ENCODE results near the gene BZW2.
A peak's percentile ranks its signal among the peaks of the same experiment; 100 is the strongest.

Gene BZW2

GRCh38 chr7:16694806-16695205 is 48.8 kb downstream of the BZW2 start:
- Mint-ChIP-seq H3K36me3 (ENCODE audit: insufficient read depth) (peaks cover 56% of the 10 kb centered on the region), H3K27ac (peak overlapping the region in 1 of 2 donors; percentile 29), H3K4me3 (no peak overlapping the region), H3K27me3 (no peaks in the 10 kb centered on the region), H3K4me1 (ENCODE audit: low read depth in 2 of 2) (no peaks in the 10 kb centered on the region), H3K9me3 (no peaks in the 10 kb centered on the region)
- no peak for ATAC-seq (replicated peaks)
- DNase-seq, result no peak

DNA sequence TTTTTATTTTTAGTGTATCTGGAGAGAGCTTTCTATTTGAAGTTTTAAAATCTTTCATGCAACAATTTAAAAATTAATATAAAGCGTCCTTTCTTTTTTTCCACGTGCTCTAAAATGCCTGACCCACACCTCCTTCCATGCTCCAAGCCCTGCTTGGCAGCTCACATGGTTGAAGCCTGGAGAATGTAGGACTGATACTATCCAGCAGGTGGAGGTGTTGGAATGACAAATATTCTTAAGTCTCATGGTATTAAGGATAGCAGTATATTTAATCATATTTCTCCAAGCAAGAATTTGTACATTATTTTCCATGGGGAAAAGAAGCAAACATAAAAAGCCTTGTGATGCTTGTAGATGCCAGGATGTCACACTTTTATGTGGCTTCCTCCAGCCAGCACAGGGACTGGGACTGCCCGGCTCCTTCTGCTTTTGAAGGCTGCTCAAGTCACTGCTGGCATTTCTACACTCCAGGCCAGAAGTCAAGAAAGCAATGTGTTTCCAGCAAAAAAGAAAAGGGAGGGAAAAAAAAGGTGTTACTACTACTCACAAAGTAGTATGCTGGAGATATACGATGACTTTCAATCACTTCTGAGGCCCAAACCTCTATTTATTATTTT is 49.7 kb downstream of the BZW2 start:
- DNase-seq, result no peak
- no peak overlapping the region for H3K4me3 Mint-ChIP-seq
- H3K27me3 Mint-ChIP-seq, result no peaks in the 10 kb centered on the region
- H3K9me3 Mint-ChIP-seq, result no peaks in the 10 kb centered on the region
- H3K27ac Mint-ChIP-seq, result no peak overlapping the region
- H3K4me1 Mint-ChIP-seq (ENCODE audit: low read depth in 2 of 2), result no peaks in the 10 kb centered on the region
- no peak for ATAC-seq (replicated peaks)
- H3K36me3 Mint-ChIP-seq (ENCODE audit: insufficient read depth), result peaks cover 53% of the 10 kb centered on the region

DNA sequence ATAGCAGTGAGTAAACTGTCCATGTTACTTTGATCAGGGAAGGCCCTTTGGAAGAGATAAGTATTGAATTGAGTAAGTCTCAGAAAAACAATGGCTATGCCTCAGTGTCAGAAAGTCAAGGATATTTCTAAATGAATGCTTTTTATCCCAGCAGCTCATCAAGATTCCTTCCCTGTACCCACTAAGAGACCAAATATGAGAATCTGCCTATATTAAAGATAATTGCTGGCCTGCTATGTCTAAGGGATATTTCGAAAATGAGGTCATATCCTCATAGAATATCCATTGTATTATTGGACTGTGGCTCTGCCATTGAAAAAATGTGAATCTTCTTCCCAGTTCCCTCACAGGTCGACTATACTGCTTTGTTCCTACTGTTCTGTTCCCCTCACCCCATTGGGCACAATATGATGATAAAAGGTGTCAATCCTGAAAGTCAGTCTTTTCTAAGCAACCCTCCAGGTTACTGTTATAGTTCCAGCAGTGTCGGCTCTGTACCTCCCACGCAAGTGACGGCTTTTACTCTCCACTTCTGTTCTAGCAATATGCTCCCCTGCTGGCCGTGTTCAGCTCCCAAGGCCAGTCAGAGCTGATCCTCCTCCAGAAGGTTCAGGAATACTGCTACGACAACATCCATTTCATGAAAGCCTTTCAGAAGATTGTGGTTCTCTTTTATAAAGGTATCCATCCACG is 51.7 kb downstream of the BZW2 start:
- ATAC-seq (replicated peaks) (no peak), DNase-seq (no peak)
- H3K27me3 Mint-ChIP-seq, result no peaks in the 10 kb centered on the region
- no peaks in the 10 kb centered on the region for H3K4me1 Mint-ChIP-seq (ENCODE audit: low read depth in 2 of 2)
- peaks cover 56% of the 10 kb centered on the region for H3K36me3 Mint-ChIP-seq (ENCODE audit: insufficient read depth)
- H3K27ac Mint-ChIP-seq, result no peak overlapping the region
- no peaks in the 10 kb centered on the region for H3K9me3 Mint-ChIP-seq
- H3K4me3 Mint-ChIP-seq, result no peak overlapping the region

DNA sequence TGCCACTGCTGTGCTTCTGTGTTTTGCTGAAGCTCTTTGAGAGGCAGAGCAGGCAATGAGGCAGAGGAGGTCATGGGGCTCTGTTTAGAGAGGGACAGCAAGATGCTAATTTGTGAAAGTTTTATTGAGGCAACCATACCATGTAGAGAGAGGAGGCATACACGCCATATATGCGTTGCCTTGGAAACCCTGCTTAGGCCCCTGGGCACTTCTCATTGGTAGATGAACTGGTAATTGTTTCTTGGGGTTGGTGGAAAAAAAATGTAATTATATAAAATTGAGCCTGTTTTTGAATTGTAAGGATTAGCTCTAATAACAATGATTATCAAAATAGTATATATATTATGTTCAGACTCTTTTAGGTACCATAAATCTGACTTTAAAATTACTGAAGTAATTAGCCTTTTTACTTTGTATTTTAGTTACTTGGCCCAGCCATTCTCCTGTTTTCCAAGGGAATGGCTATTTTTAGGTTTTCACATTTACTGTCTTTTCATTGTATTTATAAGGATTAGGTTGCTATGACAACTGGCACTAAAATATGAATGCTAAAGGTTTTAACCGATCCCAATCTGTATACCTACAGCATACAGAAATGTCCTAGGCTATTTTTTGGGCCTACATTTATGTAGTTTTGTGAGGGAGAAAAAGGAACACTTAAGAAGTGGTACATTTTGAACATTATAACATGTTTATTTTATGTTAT is 52.4 kb downstream of the BZW2 start:
- H3K4me1 Mint-ChIP-seq (ENCODE audit: low read depth in 2 of 2), result no peaks in the 10 kb centered on the region
- H3K9me3 Mint-ChIP-seq, result no peaks in the 10 kb centered on the region
- H3K36me3 Mint-ChIP-seq (ENCODE audit: insufficient read depth), result peaks cover 56% of the 10 kb centered on the region
- DNase-seq (no peak), ATAC-seq (replicated peaks) (no peak)
- no peak overlapping the region for H3K27ac Mint-ChIP-seq
- H3K27me3 Mint-ChIP-seq, result no peaks in the 10 kb centered on the region
- no peak overlapping the region for H3K4me3 Mint-ChIP-seq

GRCh38 chr7:16702441-16702840 is 56.5 kb downstream of the BZW2 start:
- no peaks in the 10 kb centered on the region for H3K27me3 Mint-ChIP-seq
- H3K9me3 Mint-ChIP-seq, result no peaks in the 10 kb centered on the region
- H3K4me1 Mint-ChIP-seq (ENCODE audit: low read depth in 2 of 2), result no peaks in the 10 kb centered on the region
- no peak overlapping the region for H3K4me3 Mint-ChIP-seq
- ATAC-seq (replicated peaks) (no peak), DNase-seq (no peak)
- H3K27ac Mint-ChIP-seq, result no peak overlapping the region
- H3K36me3 Mint-ChIP-seq (ENCODE audit: insufficient read depth), result peaks cover 60% of the 10 kb centered on the region

GRCh38 chr7:16708511-16708910 is 62.5 kb downstream of the BZW2 start:
- Mint-ChIP-seq H3K27me3 (no peaks in the 10 kb centered on the region), H3K36me3 (ENCODE audit: insufficient read depth) (peaks cover 26% of the 10 kb centered on the region), H3K27ac (no peak overlapping the region), H3K4me1 (ENCODE audit: low read depth in 2 of 2) (no peaks in the 10 kb centered on the region), H3K4me3 (no peak overlapping the region), H3K9me3 (no peaks in the 10 kb centered on the region)
- no peak for ATAC-seq (replicated peaks)
- no peak for DNase-seq

DNA sequence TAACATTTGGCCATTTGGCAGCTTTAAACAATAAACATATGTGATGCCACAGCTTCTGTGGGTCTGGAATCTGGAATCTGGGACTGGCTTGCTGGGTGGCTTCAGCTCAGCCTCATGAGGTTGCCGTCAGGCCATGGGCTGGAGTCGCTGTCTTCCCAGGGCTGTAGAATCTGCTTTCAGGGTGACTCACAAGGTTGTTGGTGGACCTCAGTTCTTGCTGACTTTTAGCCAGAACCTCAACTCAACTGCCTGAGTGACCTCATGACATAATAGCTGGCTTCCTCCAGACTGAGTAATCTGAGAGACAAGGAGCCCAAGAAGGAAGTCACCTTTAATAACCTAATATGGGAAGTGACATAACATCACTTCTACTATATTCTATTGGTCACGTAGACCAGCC is 63.0 kb downstream of the BZW2 start:
- peak overlapping the region in 1 of 2 donors; percentile 51 for H3K27ac Mint-ChIP-seq
- H3K4me1 Mint-ChIP-seq (ENCODE audit: low read depth in 2 of 2), result no peaks in the 10 kb centered on the region
- H3K27me3 Mint-ChIP-seq, result no peaks in the 10 kb centered on the region
- no peaks in the 10 kb centered on the region for H3K9me3 Mint-ChIP-seq
- no peak for ATAC-seq (replicated peaks)
- H3K36me3 Mint-ChIP-seq (ENCODE audit: insufficient read depth), result peaks cover 24% of the 10 kb centered on the region
- no peak overlapping the region for H3K4me3 Mint-ChIP-seq
- DNase-seq, result no peak

DNA sequence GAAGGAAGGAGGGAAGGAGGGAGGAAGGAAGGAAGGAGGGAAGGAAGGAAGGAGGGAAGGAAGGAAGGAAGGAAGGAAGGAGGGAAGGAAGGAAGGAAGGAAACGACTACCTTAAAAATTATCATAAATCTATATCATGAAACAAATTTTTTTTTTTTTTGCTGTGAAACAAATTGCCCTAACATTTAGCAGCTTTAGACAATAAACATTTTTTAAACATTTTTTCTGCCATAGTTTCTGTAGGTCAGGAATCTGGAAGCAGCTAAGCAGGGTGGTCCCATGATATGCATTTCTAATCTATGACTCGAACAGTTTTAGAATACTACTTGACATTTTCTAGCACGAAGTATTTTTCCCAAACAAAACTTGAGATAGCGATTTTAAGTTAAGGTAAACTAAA is 64.7 kb downstream of the BZW2 start:
- no peak overlapping the region for H3K27ac Mint-ChIP-seq
- no peak overlapping the region for H3K4me3 Mint-ChIP-seq
- no peaks in the 10 kb centered on the region for H3K27me3 Mint-ChIP-seq
- no peak for DNase-seq
- H3K4me1 Mint-ChIP-seq (ENCODE audit: low read depth in 2 of 2), result no peaks in the 10 kb centered on the region
- no peak for ATAC-seq (replicated peaks)
- H3K36me3 Mint-ChIP-seq (ENCODE audit: insufficient read depth), result peaks cover 11% of the 10 kb centered on the region
- no peaks in the 10 kb centered on the region for H3K9me3 Mint-ChIP-seq

- H3K4me3 Mint-ChIP-seq, result no peak overlapping the region
- no peak for DNase-seq
- no peaks in the 10 kb centered on the region for H3K9me3 Mint-ChIP-seq
- peaks cover 3% of the 10 kb centered on the region for H3K36me3 Mint-ChIP-seq (ENCODE audit: insufficient read depth)
- no peaks in the 10 kb centered on the region for H3K27me3 Mint-ChIP-seq
- H3K27ac Mint-ChIP-seq, result no peak overlapping the region
- ATAC-seq (replicated peaks), result no peak
- H3K4me1 Mint-ChIP-seq (ENCODE audit: low read depth in 2 of 2), result no peaks in the 10 kb centered on the region
Measured at GRCh38 chr7:16711730-16712129, 65.7 kb downstream of the BZW2 start.

- H3K4me1 Mint-ChIP-seq (ENCODE audit: low read depth in 2 of 2), result no peaks in the 10 kb centered on the region
- peaks cover 3% of the 10 kb centered on the region for H3K36me3 Mint-ChIP-seq (ENCODE audit: insufficient read depth)
- DNase-seq, result no peak
- no peak overlapping the region for H3K27ac Mint-ChIP-seq
- no peak for ATAC-seq (replicated peaks)
- no peaks in the 10 kb centered on the region for H3K27me3 Mint-ChIP-seq
- no peak overlapping the region for H3K4me3 Mint-ChIP-seq
- H3K9me3 Mint-ChIP-seq, result no peaks in the 10 kb centered on the region
Measured at GRCh38 chr7:16712916-16713315, 66.9 kb downstream of the BZW2 start.

- no peaks in the 10 kb centered on the region for H3K9me3 Mint-ChIP-seq
Measured at GRCh38 chr7:16715928-16716327, 69.9 kb downstream of the BZW2 start.

DNA sequence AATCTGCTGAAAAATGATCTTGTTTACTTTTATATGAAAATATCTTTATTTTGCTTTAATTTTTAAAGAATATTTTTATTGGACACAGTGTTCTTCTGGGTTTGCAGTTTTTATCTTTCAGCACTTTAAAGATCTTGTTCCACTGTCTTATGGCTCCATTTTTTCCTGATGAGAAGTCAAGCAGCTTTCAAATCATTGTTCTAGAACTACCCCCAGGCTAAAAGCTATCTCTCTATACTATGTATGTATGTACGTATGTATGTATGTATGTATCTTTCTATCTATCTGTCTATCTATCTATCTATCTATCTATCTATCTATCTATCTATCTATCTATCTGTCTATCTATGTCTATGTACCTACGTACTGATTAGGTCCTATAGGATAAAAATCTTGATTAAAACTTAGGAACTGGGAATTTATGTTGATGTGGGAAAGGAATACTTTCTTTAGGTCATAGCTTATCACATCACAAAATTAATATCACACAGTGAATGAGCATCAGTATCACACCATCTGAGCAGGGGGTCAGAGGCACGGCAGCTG is 72.2 kb downstream of the BZW2 start:
- DNase-seq, result no peak
- Mint-ChIP-seq H3K27me3 (no peaks in the 10 kb centered on the region), H3K27ac (no peak overlapping the region), H3K36me3 (ENCODE audit: insufficient read depth) (peaks cover 7% of the 10 kb centered on the region), H3K4me3 (no peak overlapping the region), H3K9me3 (no peaks in the 10 kb centered on the region), H3K4me1 (ENCODE audit: low read depth in 2 of 2) (no peaks in the 10 kb centered on the region)
- ATAC-seq (replicated peaks), result no peak

More at GRCh38 chr7:16715928-16716327, 69.9 kb downstream of the BZW2 start:
- Mint-ChIP-seq H3K27ac (no peak overlapping the region), H3K27me3 (no peaks in the 10 kb centered on the region), H3K36me3 (ENCODE audit: insufficient read depth) (peaks cover 3% of the 10 kb centered on the region), H3K4me1 (ENCODE audit: low read depth in 2 of 2) (no peaks in the 10 kb centered on the region), H3K4me3 (no peak overlapping the region)
- DNase-seq (no peak), ATAC-seq (replicated peaks) (no peak)

- Mint-ChIP-seq H3K4me1 (ENCODE audit: low read depth in 2 of 2) (no peaks in the 10 kb centered on the region), H3K27me3 (no peaks in the 10 kb centered on the region), H3K9me3 (no peaks in the 10 kb centered on the region), H3K27ac (no peak overlapping the region), H3K36me3 (ENCODE audit: insufficient read depth) (peaks cover 7% of the 10 kb centered on the region), H3K4me3 (no peak overlapping the region)
- DNase-seq (no peak), ATAC-seq (replicated peaks) (no peak)
Measured at GRCh38 chr7:16719699-16720098, 73.7 kb downstream of the BZW2 start.

DNA sequence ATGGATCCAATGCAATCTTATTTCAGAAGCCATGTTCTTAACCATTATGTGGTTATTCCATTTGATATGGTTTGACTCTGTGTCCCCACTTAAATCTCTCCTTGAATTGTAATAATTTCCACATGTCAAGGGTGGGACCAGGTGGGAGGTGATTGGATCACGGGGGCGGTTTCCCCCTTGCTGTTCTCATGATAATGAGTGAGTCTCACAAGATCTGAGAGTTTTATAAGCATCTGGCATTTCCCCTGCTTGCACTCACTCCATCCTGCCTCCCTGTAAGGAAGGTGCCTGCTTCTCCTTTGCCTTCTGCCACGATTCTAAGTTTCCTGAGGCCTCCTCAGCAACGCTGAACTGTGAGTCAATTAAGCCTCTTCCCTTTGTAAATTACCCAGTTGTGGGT is 75.6 kb downstream of the BZW2 start:
- no peaks in the 10 kb centered on the region for H3K4me1 Mint-ChIP-seq (ENCODE audit: low read depth in 2 of 2)
- no peaks in the 10 kb centered on the region for H3K9me3 Mint-ChIP-seq
- H3K4me3 Mint-ChIP-seq, result no peak overlapping the region
- ATAC-seq (replicated peaks) (no peak), DNase-seq (no peak)
- H3K27me3 Mint-ChIP-seq, result no peaks in the 10 kb centered on the region
- H3K36me3 Mint-ChIP-seq (ENCODE audit: insufficient read depth), result peaks cover 4% of the 10 kb centered on the region
- no peak overlapping the region for H3K27ac Mint-ChIP-seq

Measured in effector memory CD8-positive, alpha-beta T cell (primary cell).